ENCODE results near the gene VWA5B1. TPM values are rescaled to one million over a fixed set of nuclear protein-coding genes. Genes with fewer than 3 reads are reported as not detected.

Gene VWA5B1
- total RNA-seq, 1 donor from 2014 or later: 1.9 TPM

DNA sequence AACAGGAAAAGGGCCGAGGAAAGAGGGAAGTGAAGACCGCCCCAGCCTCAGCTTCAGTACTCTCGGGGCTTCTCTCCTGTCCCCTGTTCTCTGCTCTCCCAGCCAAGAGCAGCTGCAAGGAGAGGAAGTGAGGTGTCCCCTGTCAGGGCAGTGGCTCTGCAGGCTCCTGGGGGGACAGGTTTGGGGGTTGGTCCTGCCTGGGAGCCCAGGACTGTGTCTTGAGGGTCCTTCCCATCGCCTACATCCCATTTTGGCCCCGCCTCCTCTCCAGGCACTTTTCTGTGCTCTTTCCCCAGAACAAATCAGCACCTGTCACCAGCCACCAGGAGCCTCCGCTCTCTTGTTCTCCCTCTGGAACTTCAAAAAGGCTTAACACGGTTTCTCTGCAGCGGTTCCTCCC is 82.6 kb downstream of the VWA5B1 start:
- H3K4me1 Mint-ChIP-seq (ENCODE audit: unreplicated experiment): no peaks in the 10 kb centered on the region
- TF ChIP-seq, protein P1, sequence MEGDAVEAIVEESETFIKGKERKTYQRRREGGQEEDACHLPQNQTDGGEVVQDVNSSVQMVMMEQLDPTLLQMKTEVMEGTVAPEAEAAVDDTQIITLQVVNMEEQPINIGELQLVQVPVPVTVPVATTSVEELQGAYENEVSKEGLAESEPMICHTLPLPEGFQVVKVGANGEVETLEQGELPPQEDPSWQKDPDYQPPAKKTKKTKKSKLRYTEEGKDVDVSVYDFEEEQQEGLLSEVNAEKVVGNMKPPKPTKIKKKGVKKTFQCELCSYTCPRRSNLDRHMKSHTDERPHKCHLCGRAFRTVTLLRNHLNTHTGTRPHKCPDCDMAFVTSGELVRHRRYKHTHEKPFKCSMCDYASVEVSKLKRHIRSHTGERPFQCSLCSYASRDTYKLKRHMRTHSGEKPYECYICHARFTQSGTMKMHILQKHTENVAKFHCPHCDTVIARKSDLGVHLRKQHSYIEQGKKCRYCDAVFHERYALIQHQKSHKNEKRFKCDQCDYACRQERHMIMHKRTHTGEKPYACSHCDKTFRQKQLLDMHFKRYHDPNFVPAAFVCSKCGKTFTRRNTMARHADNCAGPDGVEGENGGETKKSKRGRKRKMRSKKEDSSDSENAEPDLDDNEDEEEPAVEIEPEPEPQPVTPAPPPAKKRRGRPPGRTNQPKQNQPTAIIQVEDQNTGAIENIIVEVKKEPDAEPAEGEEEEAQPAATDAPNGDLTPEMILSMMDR (conservative IDR thresholded peaks at IDR 0.05): no peak
- H3K4me3 Mint-ChIP-seq: no peak overlapping the region

DNA sequence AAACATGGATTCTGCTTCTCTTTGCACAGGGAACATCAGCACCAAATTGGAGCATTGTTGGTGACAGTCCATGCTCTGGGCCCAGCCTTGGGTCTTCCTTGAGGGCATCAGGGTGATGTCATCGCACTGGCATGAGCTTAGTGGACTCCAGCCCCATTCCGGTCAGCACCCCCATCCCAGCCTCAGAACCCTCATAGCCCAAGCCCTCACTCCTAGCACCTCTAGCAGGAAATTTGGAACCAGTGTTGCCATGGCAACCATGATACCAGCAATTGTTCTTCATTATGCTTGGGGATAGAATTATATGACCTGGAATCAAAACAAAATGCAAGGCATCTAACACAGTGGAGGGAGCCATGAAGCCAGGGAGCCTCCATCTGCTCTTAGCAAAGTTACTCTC is 83.1 kb downstream of the VWA5B1 start:
- DNase-seq (ENCODE audit: extremely low spot score, unreplicated experiment): no peak
- Mint-ChIP-seq H3K4me1 (ENCODE audit: unreplicated experiment) (no peaks in the 10 kb centered on the region), H3K27me3 (peaks cover 86% of the 10 kb centered on the region), H3K36me3 (no peaks in the 10 kb centered on the region), H3K4me3 (no peak overlapping the region), H3K27ac (no peak overlapping the region), H3K9me3 (no peaks in the 10 kb centered on the region)
- TF ChIP-seq, protein P1 (conservative IDR thresholded peaks at IDR 0.05): no peak

More for the DNA sequence above, 82.6 kb downstream of the VWA5B1 start:
- Mint-ChIP-seq H3K36me3 (no peaks in the 10 kb centered on the region), H3K27ac (no peak overlapping the region), H3K27me3 (peaks cover 86% of the 10 kb centered on the region), H3K9me3 (no peaks in the 10 kb centered on the region)
- DNase-seq (ENCODE audit: extremely low spot score, unreplicated experiment): no peak

DNA sequence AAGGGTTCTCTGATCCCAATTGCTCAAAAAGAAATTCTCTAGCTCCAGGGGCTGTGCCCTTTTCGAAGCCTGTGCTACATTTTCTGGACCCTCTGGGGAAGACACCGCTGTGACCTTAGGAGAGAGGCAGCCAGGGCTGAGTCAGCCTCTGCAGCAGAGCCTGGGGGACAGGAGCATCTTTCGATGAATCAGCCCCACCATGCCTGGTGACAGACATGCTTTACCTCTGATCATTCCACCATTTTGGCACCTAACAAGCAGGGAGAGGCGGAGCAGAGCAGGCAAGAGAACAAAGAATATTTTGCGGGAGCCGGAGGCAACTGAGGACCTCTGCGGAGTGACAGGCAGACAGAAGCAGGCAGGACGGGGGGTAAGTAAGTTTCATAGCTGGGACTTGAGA is 84.9 kb downstream of the VWA5B1 start:
- peaks cover 84% of the 10 kb centered on the region for H3K27me3 Mint-ChIP-seq
- no peak overlapping the region for H3K27ac Mint-ChIP-seq
- H3K4me1 Mint-ChIP-seq (ENCODE audit: unreplicated experiment): peaks cover 3% of the 10 kb centered on the region
- DNase-seq (ENCODE audit: extremely low spot score, unreplicated experiment): no peak
- no peaks in the 10 kb centered on the region for H3K36me3 Mint-ChIP-seq
- TF ChIP-seq, protein P1 (conservative IDR thresholded peaks at IDR 0.05): no peak
- H3K9me3 Mint-ChIP-seq: no peaks in the 10 kb centered on the region
- H3K4me3 Mint-ChIP-seq: no peak overlapping the region

DNA sequence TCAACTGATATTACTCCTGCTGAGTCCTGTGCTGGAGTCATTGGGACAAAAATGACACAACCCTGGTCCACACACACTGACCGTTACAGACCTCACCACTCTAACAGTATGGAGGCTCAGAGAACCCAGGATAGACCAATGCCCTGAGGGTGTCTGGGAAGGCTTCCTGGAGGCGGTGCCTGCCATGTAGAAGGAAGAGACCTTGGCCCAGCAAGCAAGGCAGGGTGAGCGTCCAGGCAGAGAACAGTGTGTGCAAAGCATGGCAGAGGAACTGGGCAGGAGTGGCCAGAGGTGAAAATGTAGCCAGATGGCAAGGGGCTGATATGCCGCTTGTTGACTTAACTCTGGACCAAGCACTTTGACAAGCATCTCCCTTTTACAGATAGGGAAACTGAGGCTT is 85.5 kb downstream of the VWA5B1 start:
- H3K4me1 Mint-ChIP-seq (ENCODE audit: unreplicated experiment): peaks cover 5% of the 10 kb centered on the region
- DNase-seq (ENCODE audit: extremely low spot score, unreplicated experiment): no peak
- no peaks in the 10 kb centered on the region for H3K9me3 Mint-ChIP-seq
- peaks cover 83% of the 10 kb centered on the region for H3K27me3 Mint-ChIP-seq
- H3K4me3 Mint-ChIP-seq: no peak overlapping the region
- TF ChIP-seq, protein P1 (conservative IDR thresholded peaks at IDR 0.05): no peak
- no peaks in the 10 kb centered on the region for H3K36me3 Mint-ChIP-seq
- H3K27ac Mint-ChIP-seq: no peak overlapping the region

DNA sequence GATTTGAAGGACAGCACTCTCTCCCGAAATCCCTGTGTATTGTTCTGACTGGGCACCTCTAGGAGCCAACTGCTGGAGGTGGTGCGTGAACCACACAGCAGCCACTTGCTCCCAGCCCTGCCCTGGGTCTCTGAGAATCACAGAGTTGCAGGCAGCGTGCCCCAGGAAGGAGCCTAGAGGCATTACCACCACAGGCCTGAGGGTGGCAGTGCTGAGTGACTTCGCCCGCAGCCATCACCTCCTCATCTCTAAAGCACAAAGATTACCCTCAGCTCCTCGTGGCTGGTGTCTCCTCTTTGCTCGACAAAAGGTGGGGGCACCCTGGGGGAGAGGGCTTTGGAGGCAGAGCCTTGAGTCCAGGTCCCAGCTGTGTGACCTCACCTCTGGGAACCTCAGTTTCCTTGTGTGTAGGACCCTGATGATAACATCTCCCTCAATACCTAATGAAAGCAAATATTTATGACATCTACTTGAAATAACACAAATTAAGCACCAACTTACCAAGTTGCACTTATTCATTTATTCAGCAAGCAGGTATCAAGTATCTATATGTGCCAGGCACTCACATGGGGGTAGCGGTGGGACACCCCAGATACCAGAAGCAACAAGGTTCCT is 86.3 kb downstream of the VWA5B1 start:
- TF ChIP-seq, protein P1 (conservative IDR thresholded peaks at IDR 0.05): peak; percentile 81
- Mint-ChIP-seq H3K27ac (no peak overlapping the region), H3K4me1 (ENCODE audit: unreplicated experiment) (peaks cover 5% of the 10 kb centered on the region), H3K4me3 (no peak overlapping the region), H3K36me3 (no peaks in the 10 kb centered on the region), H3K9me3 (no peaks in the 10 kb centered on the region), H3K27me3 (peaks cover 76% of the 10 kb centered on the region)
- DNase-seq (ENCODE audit: extremely low spot score, unreplicated experiment): no peak

All from type B pancreatic cell (in vitro differentiated cells).